HEK293T (cell line): ENCODE data around the gene YKT6.

Experiments used
- CTCF ChIA-PET: fragments of 350-600 bp; formaldehyde crosslinking; extraction: SDS; loops from one replicate; lab custom pipeline; 2021; ENCODE audit warnings: antibody characterized with exemption, inconsistent platforms; lab: Yijun Ruan, JAX
- POLR2A ChIA-PET: fragments of 350-600 bp; formaldehyde crosslinking; extraction: SDS; loops from one replicate; lab custom pipeline; 2020; ENCODE audit warnings: antibody characterized with exemption, inconsistent platforms; lab: Yijun Ruan, JAX
- DNase-seq: peaks from one replicate; pipeline ENCODE4 v3.0.0; 2012; ENCODE audit warnings: mixed read lengths; ENCODE audit errors: extremely low spot score
- ARNT ChIP-seq: fragments of 450-650 bp; IDR thresholded peaks from 2 replicates; pipeline ENCODE4 v1.6.1; 2017; ENCODE audit warnings: mild to moderate bottlenecking
- BHLHE40 ChIP-seq: fragments of 450-650 bp; IDR thresholded peaks from 2 replicates; pipeline ENCODE4 v1.6.1; 2016; ENCODE audit warnings: mild to moderate bottlenecking, moderate library complexity, borderline replicate concordance
- CTBP1 ChIP-seq: fragments of 450-650 bp; IDR thresholded peaks from 2 replicates; pipeline ENCODE4 v1.6.1; 2016; ENCODE audit warnings: borderline replicate concordance
- ELF4 ChIP-seq: fragments of 450-650 bp; IDR thresholded peaks from 2 replicates; pipeline ENCODE4 v1.6.1; 2017; ENCODE audit warnings: antibody characterized with exemption
- FOXA1 ChIP-seq: fragments of 450-650 bp; IDR thresholded peaks from 2 replicates; pipeline ENCODE4 v1.6.1; 2016; ENCODE audit warnings: mild to moderate bottlenecking
- FOXK2 ChIP-seq: fragments of 450-650 bp; IDR thresholded peaks from 2 replicates; pipeline ENCODE4 v1.6.1; 2016; ENCODE audit warnings: mild to moderate bottlenecking
- FOXM1 ChIP-seq: fragments of 450-650 bp; IDR thresholded peaks from 2 replicates; pipeline ENCODE4 v1.6.1; 2017; ENCODE audit warnings: mild to moderate bottlenecking, borderline replicate concordance
- HDGF ChIP-seq: fragments of 450-650 bp; IDR thresholded peaks from 2 replicates; pipeline ENCODE4 v1.6.1; 2017; ENCODE audit warnings: antibody characterized with exemption, borderline replicate concordance
- L3MBTL2 ChIP-seq: fragments of 450-650 bp; conservative IDR thresholded peaks from 2 replicates; pipeline ENCODE4 v1.6.1; 2016; ENCODE audit warnings: mild to moderate bottlenecking
- LEF1 ChIP-seq: fragments of 450-650 bp; IDR thresholded peaks from 2 replicates; pipeline ENCODE4 v1.6.1; 2017; ENCODE audit warnings: mild to moderate bottlenecking, borderline replicate concordance
- NFRKB ChIP-seq: fragments of 450-650 bp; IDR thresholded peaks from 2 replicates; pipeline ENCODE4 v1.6.1; 2016; ENCODE audit warnings: mild to moderate bottlenecking, moderate library complexity
- SP1 ChIP-seq: fragments of 450-650 bp; IDR thresholded peaks from 2 replicates; pipeline ENCODE4 v1.6.1; 2017
- SUZ12 ChIP-seq: fragments of 450-650 bp; IDR thresholded peaks from 2 replicates; pipeline ENCODE4 v1.6.1; 2016; ENCODE audit warnings: mild to moderate bottlenecking
- TARDBP ChIP-seq: fragments of 450-650 bp; IDR thresholded peaks from 2 replicates; pipeline ENCODE4 v1.6.1; 2016
- ZNF384 ChIP-seq: fragments of 450-650 bp; IDR thresholded peaks from 2 replicates; pipeline ENCODE4 v1.6.1; 2016
- TF ChIP-seq, protein P1 (sequence below): fragments of 450-650 bp; IDR thresholded peaks from 2 replicates; pipeline ENCODE4 v1.6.1; 2016

YKT6 gene

DNA sequence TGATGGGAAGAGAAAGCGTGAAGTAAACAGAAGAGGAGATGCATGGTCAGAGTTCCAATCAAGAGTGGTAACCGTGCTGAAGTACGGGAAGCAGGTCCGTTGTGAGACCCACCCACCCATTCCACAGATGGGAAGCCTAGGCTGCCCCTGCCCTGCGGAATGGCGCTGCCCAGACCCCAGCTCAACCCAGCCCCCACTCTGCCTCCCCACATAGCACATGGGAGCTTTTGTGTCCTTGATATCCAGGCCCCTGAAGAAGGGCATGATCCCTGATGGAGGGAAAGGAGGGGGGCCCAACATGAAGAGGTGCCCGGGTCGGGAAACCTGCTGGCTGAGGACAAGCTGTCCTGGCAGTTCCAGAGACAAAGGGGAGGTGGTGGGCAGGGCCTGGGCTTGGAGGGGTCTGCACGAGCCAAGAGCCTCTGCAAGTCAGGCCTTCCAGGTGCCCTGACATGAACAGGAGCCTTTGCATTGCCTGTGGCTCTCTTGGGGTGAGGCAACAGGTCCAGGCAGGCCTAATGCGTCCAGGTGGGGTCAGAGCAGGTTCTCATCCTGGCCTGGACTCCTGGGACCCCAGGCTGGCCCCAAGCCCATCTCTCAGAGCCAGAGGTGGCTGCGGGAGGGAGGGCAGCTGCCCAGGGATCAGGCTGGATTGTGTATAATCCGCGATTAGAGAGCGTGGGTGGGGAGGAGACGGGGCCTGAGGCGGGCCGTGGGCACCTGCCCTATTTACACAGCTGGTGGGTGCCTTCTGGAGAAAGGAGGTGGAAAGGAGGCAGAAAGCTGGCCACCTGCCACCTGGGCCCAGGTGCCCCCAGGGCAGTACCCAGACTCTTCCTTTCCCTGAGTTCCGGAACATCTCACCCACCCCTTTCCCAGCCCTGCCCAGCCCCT lies 23.5 kb downstream of the YKT6 start:
- ChIA-PET POLR2A (no interaction called here), CTCF (no interaction called here)
- no peak for DNase-seq
- TF ChIP-seq, protein P1, sequence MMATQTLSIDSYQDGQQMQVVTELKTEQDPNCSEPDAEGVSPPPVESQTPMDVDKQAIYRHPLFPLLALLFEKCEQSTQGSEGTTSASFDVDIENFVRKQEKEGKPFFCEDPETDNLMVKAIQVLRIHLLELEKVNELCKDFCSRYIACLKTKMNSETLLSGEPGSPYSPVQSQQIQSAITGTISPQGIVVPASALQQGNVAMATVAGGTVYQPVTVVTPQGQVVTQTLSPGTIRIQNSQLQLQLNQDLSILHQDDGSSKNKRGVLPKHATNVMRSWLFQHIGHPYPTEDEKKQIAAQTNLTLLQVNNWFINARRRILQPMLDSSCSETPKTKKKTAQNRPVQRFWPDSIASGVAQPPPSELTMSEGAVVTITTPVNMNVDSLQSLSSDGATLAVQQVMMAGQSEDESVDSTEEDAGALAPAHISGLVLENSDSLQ: no peak
- TF ChIP-seq FOXK2 (no peak), CTBP1 (no peak), FOXM1 (no peak)

DNA sequence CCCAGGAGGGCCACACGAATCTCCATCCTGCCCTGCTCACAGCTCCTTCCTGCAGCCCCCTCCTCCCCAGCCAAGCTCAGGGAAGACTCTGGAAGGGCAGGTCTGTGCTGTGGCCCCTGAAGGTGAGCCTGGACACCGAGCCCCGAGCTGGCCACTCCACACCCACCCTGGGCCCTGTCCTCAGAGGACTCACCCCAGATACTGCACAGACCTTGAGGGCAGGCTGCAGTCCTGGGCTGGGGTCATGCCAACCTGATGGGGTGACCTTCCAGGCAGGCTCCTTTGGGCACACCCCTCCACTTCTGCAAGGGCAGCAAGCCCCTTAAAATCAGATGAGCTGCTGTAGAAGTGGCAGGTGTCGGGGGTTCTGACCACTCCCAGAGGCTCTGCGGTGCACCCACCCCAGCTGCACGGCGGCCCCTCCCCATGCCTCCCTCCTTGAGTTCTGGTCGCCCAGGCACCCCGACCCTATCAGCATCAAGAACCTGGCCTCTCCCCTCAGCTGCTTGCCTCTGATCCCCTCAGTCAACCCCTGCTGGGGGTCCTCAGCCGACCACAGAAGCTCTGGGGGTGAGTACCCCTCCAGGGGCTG lies 24.3 kb downstream of the YKT6 start:
- DNase-seq: no peak
- TF ChIP-seq BHLHE40: no peak
- TF ChIP-seq ZNF384: no peak
- TF ChIP-seq SP1: no peak
- no peak for TF ChIP-seq TARDBP
- no peak for TF ChIP-seq FOXM1
- TF ChIP-seq LEF1: no peak
- TF ChIP-seq NFRKB: no peak
- TF ChIP-seq HDGF: no peak
- no peak for TF ChIP-seq ARNT
- TF ChIP-seq FOXK2: no peak
- no peak for TF ChIP-seq FOXA1
- TF ChIP-seq L3MBTL2: no peak
- ChIA-PET POLR2A (no interaction called here), CTCF (no interaction called here)

DNA sequence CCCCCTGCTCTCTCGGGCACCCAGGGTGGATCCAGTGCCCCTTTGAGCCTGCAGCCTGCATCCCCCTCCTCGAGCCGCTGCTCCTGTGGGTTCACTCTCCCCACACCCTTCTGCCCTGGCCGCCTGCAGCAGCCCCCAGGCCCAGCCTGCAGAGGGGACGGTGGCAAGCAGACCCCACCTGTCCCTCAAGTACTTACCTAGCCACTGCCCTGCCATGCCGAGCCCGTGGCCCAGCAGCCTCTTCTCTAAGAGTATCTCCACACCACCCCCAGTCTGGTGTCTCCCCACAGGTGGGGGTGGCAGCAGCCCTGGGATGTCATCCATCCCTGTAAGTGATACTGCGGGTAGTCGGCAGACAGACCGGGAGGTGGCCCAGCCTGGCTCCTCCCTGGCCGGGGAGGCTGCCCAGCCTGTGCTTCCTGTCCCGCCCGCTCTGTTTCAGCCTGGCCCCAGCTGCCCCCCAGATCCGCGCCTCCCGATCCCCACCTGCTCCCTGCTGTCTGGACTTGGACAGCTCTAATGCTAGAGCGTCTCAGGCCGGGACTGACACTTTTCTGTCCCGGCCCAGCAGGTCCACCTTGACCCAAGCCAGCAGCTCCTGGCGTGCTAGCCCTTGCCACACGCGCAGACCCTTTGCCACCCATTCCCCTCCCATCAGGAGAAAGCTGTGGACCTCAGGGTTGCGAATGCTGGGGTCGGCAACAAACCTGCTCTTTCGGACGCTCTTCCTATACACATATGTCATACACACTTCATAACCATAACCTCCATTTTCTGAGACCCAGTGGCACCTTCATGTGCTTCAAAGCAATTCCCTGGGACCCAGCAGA lies 25.0 kb downstream of the YKT6 start:
- POLR2A ChIA-PET: no interaction called here
- TF ChIP-seq ELF4: no peak
- no peak for TF ChIP-seq FOXK2
- TF ChIP-seq NFRKB: no peak
- TF ChIP-seq FOXM1: no peak
- no peak for TF ChIP-seq SP1
- no peak for TF ChIP-seq HDGF
- no peak for TF ChIP-seq L3MBTL2
- TF ChIP-seq FOXA1: no peak
- no peak for TF ChIP-seq SUZ12
- no peak for TF ChIP-seq CTBP1
- no peak for TF ChIP-seq LEF1
- TF ChIP-seq, protein P1: no peak
- TF ChIP-seq ZNF384: no peak
- TF ChIP-seq ARNT: no peak
- no peak for TF ChIP-seq TARDBP
- TF ChIP-seq BHLHE40: no peak
- CTCF ChIA-PET: no interaction called here
- no peak for DNase-seq

DNA sequence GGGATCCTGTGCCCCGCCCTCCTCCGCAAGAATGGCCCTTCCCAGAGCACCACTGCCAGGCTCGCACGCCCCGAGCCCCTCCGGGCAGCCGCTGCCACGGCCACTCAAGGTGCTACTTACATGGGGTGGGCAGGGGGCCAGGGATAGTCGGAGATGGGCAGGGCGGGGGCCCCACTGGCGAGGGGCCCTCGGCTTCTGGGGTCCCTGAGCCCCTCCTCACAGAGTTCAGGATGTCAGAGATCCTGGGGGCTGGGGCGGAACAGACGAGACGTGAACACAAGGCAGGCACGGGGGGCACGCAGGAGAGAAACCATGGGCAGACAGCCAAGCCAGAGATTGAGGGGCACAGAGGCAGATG lies 25.6 kb downstream of the YKT6 start:
- POLR2A ChIA-PET: no interaction called here
- CTCF ChIA-PET: no interaction called here
- DNase-seq: no peak
- TF ChIP-seq CTBP1: no peak
- no peak for TF ChIP-seq FOXM1
- no peak for TF ChIP-seq NFRKB
- TF ChIP-seq ELF4: no peak
- TF ChIP-seq BHLHE40: no peak
- no peak for TF ChIP-seq HDGF
- no peak for TF ChIP-seq FOXA1
- no peak for TF ChIP-seq LEF1
- no peak for TF ChIP-seq FOXK2
- TF ChIP-seq, protein P1: no peak
- no peak for TF ChIP-seq SUZ12
- TF ChIP-seq ZNF384: no peak
- TF ChIP-seq ARNT: no peak
- TF ChIP-seq SP1: no peak
- no peak for TF ChIP-seq TARDBP
- TF ChIP-seq L3MBTL2: no peak

DNA sequence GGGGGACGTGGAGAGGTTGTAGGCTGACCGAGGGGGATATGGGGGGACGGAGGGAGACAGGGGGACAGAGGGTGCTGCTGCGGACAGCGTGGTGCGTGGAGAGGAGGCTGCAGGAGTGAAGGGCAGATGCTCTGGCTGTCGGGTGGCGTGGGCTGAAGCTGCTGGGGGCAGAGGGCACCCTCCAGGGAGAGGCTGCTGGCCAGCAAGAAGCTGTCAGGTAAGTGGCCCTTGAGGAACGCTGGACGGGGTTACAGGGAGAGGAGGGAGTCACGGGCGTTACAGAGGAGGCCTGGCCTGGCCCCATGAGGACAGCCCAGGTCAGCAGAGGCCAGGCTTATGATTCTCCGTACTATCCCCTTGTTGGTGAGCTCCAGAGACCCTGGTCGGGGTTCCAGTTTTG lies 27.1 kb downstream of the YKT6 start:
- TF ChIP-seq FOXK2 (no peak), FOXM1 (no peak), SP1 (no peak)
- CTCF ChIA-PET: interaction anchor here (0.7 to 1.0 kb wide), 2 partner anchors 13 to 14 kb away, joined by 3 to 4 read pairs; no protein-coding TSS in a partner anchor
- POLR2A ChIA-PET: no interaction called here
- no peak for DNase-seq
